TTC549 (cell line): Measurements from ENCODE around the gene NPAS3.

ENCODE experiments used
- FAIRE-seq: peaks from 2 replicates; lab custom pipeline; 2012; peaks lifted over from hg19 to GRCh38; lab: Jason Lieb, UNC

Gene NPAS3

GRCh38 chr14:33720284-33720787 lies 781.7 kb downstream of the NPAS3 start:
- FAIRE-seq, result no peak

- FAIRE-seq, result no peak
Measured at GRCh38 chr14:33726685-33727084, 788.0 kb downstream of the NPAS3 start.

- FAIRE-seq, result no peak
Measured at GRCh38 chr14:33727606-33728005, 788.9 kb downstream of the NPAS3 start.

- FAIRE-seq, result no peak
Measured at GRCh38 chr14:33728010-33728498, 789.4 kb downstream of the NPAS3 start.

GRCh38 chr14:33730156-33730555 lies 791.5 kb downstream of the NPAS3 start:
- no peak for FAIRE-seq

- no peak for FAIRE-seq
Measured at GRCh38 chr14:33732175-33732574, 793.5 kb downstream of the NPAS3 start.

GRCh38 chr14:33733310-33733709 lies 794.6 kb downstream of the NPAS3 start:
- FAIRE-seq, result no peak

- no peak for FAIRE-seq
Measured at GRCh38 chr14:33733721-33734120, 795.0 kb downstream of the NPAS3 start.

GRCh38 chr14:33734387-33734786 lies 795.7 kb downstream of the NPAS3 start:
- FAIRE-seq, result no peak

GRCh38 chr14:33736299-33736825 lies 797.7 kb downstream of the NPAS3 start:
- FAIRE-seq, result no peak

- no peak for FAIRE-seq
Measured at GRCh38 chr14:33736979-33737378, 798.3 kb downstream of the NPAS3 start.

GRCh38 chr14:33737446-33737845 lies 798.8 kb downstream of the NPAS3 start:
- no peak for FAIRE-seq

GRCh38 chr14:33738029-33738428 lies 799.4 kb downstream of the NPAS3 start:
- FAIRE-seq, result no peak

GRCh38 chr14:33738491-33738890 lies 799.8 kb downstream of the NPAS3 start:
- FAIRE-seq, result no peak

GRCh38 chr14:33740531-33740930 lies 801.9 kb downstream of the NPAS3 start:
- no peak for FAIRE-seq

GRCh38 chr14:33742166-33742565 lies 803.5 kb downstream of the NPAS3 start:
- FAIRE-seq, result no peak

GRCh38 chr14:33745163-33745562 lies 806.5 kb downstream of the NPAS3 start:
- no peak for FAIRE-seq

- no peak for FAIRE-seq
Measured at GRCh38 chr14:33747749-33748148, 809.1 kb downstream of the NPAS3 start.

- FAIRE-seq, result no peak
Measured at GRCh38 chr14:33754261-33754660, 815.6 kb downstream of the NPAS3 start.

GRCh38 chr14:33755358-33755757 lies 816.7 kb downstream of the NPAS3 start:
- no peak for FAIRE-seq

- no peak for FAIRE-seq
Measured at GRCh38 chr14:33756833-33757232, 818.2 kb downstream of the NPAS3 start.

GRCh38 chr14:33758547-33758946 lies 819.9 kb downstream of the NPAS3 start:
- FAIRE-seq, result no peak

GRCh38 chr14:33762161-33762851 lies 823.6 kb downstream of the NPAS3 start:
- FAIRE-seq, result no peak
